ENCODE measurements around the gene DDIT4.
A peak's percentile ranks its signal among the peaks of the same experiment; 100 is the strongest.

DDIT4 gene

GRCh38 chr10:72319416-72320254 is 45.9 kb downstream of the DDIT4 start:
- peak; percentile 33 for DNase-seq

DNA sequence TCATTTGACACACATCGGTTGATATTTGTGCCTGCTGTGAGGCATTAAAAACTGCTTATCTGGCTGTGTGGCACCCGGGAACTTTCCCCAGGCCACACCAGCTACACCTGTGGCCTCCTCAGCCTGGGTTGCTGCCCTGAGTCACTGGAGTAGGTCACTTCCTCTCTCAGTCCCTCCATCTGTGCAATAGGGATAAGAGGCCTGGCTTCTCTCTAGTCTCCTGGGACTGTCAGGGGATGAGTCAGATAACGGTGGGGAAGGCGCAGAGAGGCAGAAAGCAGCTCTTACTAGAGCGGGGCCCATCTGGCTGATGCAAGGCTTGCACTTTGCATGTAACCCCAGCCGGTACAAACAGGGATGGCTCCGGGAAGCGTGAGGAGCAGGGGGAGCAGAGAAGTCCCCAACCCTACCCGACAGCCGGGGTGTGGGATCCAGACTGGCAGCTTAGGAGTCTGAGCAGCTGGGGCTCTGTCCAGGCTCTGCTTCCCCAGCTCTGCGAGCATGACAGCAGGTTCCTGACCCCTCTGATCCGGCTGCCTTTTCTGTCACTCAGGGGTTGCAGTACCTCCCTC is 47.0 kb downstream of the DDIT4 start:
- DNase-seq = peak; percentile 19

DNA sequence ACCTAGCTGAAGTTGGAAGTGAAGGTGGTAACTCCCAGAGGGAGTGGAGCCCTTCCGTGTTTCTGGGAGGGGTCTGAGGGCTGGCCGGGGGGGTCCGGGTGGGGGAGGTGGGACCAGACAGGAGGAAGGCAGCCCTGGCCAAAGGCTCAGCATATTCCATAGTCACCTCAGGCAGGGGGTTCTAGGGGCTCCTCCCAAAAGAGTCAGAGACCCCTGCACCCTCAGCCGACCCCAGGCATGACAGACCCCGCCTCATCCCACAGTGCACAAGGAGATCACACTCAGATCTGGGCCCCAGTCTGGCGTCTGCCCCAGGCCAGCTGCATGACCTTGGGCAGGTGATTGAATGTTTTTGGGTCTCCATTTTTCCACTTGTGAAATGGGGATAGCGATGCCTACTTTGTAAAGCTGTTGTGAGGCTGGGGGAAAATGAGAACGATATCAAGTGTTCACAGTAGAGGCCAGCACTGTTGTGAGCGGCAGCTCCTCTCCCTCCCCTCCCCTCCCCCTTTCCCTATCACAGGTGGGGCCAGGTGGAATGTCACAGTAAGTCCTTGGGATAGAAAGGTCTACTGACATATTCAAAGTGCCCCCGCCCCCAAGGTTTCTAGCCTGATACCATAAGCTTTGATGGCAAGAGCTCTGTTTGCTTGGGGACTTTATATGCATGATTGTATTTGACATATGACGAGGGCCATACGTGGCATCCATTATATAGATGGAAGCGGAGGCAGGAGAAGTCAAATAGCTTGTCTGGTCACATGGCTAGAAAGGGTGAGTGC is 47.7 kb downstream of the DDIT4 start:
- DNase-seq = no peak

DNA sequence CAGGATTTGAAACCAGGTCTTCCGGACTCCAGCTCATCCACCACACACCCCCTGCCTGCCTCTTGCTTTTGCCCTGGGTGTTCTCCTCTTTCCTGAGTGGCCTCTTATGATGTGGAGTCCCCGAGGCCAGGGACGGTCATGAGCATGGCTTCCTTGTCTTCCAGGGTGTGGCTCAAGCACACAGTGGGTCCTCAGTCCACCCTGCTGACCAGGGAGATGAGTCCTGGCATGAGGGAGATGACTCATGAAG is 48.2 kb downstream of the DDIT4 start:
- no peak for DNase-seq

- no peak for DNase-seq
Observed at GRCh38 chr10:72322280-72323058, 48.7 kb downstream of the DDIT4 start.

DNA sequence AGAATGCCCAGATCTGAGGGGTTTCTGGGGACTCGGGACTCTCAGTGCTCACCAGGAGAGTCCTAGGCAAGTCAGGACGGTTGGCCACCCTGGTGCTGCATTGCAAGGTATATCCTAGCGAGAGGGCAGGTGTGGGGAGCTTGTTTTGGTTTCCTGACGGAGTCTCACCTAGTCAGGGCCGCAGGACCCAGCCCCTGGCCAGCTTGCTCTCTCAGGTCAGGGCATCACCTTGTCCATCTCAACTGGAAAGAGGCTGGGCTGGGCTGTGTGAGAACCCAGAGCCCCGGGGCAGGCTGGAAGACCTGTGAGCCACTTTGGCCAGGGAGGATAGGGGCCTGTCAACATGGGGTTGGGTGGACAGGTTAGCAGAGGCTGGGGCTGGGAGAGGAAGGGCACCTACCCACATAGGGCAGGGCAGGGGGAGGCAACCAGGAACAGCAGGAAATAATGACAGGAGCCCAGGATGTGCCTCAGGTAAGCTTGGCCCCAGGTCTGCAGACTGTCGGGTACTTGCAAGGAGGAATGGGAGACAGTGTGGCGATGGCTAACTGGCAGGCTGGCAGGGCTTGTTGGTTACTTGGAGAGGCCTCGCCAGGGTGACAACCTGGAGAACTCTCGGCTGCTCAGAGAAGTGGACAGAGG is 49.5 kb downstream of the DDIT4 start:
- no peak for DNase-seq

GRCh38 chr10:72323771-72324191 is 50.1 kb downstream of the DDIT4 start:
- DNase-seq = no peak
